Measurements from ENCODE around the gene ZNF175. TPM values are rescaled to one million over a fixed set of nuclear protein-coding genes. Genes with fewer than 3 reads are reported as not detected.
"Not testable (repeated sequence)": the region's sequence is repeated elsewhere in the genome, so short reads cannot be mapped to it uniquely, and the experiment has no call there.

ZNF175 gene
- total RNA-seq, 2 experiments from 2014 or later, result 8.9 to 10.1 TPM

DNA sequence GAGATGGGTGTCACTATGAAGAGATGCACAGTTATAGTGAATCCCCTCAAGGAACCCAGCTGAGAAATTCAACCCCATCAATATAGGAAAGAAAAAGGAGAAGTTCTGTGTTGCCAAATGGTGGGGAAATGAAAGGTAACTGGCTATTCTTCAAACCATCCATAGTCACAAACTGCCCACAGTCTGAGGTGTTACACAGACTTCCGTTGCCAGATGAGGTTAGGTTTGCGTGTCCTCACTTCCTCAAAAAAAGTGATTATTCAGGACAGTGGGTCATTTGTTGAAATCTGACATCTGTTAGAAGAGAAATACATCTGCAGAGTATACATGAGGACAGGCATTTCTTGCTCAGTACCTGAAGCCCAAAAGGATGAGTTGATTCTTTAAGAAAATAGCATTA lies 50.1 kb downstream of the ZNF175 start:
- Mint-ChIP-seq H3K4me3 (no peak overlapping the region), H3K36me3 (no peaks in the 10 kb centered on the region), H3K27ac (no peak overlapping the region), H3K27me3 (peaks cover 11% of the 10 kb centered on the region), H3K9me3 (peaks cover 6% of the 10 kb centered on the region), H3K4me1 (no peaks in the 10 kb centered on the region)
- DNase-seq, result no peak

DNA sequence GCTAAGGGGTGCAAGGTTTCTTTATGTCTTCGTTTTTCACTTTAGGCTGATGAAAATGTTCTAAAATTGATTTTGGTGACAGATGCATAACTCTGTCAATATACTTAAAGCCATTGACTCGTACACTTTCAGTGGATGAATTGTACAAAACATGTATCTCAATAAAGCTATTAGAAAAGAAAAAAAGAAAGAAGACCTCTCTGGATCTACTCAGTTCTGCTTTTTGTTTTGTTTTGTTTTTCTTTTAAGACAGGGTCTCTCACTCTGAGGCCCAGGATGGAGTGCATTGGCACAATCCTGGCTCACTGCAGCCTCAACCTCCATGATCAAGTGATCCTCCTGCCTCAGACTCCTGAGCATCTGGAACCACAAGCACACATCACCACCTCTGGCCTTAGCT lies 55.6 kb downstream of the ZNF175 start:
- peaks cover 27% of the 10 kb centered on the region for H3K27me3 Mint-ChIP-seq
- H3K9me3 Mint-ChIP-seq, result peaks cover 6% of the 10 kb centered on the region
- H3K27ac Mint-ChIP-seq, result no peak overlapping the region
- DNase-seq, result no peak
- H3K4me1 Mint-ChIP-seq, result no peaks in the 10 kb centered on the region
- no peaks in the 10 kb centered on the region for H3K36me3 Mint-ChIP-seq
- H3K4me3 Mint-ChIP-seq, result no peak overlapping the region

DNA sequence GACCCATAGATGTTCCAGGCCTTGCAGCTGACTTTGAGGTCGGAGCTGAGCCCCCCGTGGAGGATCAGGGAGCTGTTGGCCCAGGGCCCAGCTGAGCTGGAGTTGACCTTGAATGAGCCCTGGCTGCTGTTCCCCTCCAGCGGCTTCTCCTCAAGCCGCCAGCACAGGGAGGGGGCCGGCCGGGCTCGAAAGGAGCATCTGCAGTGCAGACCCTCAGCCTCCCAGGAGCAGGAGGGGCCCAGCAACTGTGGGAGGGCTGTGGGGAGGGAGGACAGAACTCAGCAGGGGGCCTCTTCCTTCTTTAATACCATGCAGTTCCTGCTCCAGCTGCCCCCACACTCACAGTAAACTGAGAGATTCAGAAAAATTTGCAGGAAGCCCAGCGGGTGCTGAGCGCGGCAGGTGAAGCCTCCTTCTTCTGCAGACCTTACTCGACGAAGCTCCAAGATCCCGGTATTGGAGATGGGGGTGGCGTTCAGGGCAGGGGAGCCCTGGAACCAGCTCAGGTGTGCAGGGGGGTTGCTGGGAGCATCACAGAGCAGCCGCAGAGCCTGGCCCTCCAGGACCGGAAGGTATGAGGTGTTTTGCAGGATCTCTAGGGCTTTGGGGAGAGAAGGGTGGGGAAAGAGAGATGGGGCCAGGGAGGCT lies 56.5 kb downstream of the ZNF175 start:
- Mint-ChIP-seq H3K4me3 (no peak overlapping the region), H3K4me1 (no peaks in the 10 kb centered on the region), H3K27me3 (peaks cover 36% of the 10 kb centered on the region), H3K9me3 (peaks cover 3% of the 10 kb centered on the region), H3K36me3 (no peaks in the 10 kb centered on the region), H3K27ac (no peak overlapping the region)
- DNase-seq, result no peak

DNA sequence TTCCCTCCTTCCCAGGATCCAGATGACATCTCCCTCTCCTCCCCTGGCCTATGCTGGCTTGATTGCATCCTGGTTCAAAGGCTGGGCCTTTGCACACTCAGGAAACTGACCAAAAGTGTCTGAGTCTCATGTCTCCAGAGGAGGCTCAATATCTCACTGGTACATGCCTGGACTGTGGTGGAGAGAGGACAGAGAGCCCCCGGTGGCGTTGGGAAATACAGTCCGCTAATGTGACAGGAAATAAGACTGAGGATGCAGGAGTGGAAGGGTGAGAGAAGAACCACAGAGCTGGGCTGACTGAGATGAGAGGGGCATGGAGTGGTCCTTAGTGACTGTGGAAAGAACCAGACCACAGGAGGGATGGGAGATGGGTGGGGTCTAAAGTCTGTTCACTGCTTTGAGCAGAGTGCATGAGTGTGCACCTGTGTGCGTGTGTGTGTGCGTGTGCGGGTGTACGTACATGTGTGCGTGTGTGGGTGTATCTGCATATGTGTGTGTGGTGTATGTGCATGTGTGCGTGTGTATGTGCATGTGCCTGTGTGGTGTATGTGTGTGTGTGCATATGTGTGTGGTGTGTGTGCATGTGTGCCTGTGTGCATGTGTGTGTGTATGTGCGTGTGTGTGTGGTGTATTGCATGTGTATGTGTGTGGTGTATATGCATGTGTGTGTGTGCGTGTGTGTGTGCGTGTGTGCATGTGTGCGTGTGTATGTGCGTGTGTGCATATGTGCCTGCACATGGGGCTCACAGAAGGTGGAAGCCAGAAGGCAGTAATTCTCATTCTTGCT lies 57.3 kb downstream of the ZNF175 start:
- Mint-ChIP-seq H3K36me3 (no peaks in the 10 kb centered on the region), H3K27ac (no peak overlapping the region), H3K9me3 (no peaks in the 10 kb centered on the region), H3K4me1 (no peaks in the 10 kb centered on the region), H3K4me3 (no peak overlapping the region), H3K27me3 (peaks cover 34% of the 10 kb centered on the region)
- DNase-seq, result no peak

DNA sequence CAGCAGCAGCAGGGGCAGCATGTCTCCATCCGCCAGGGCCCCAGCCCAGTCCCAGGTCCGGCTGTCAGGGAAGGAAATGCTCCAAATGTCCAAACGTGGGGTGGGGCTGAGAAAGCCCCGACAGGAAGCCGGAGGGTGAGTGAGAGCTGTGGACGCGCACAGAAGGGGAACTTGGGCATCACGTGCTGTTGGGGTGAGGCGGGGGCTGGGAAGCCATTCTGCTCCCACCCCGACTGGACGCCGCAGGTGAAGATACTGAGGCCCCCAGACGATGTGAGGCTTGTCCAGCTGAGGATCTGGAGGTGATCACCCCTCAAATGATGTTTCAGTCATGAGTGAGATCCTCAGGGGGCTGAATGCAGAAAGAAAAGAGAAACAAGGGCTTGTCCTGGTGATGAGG lies 59.2 kb downstream of the ZNF175 start, which contains the start of gene SIGLEC5:
Gene SIGLEC5 (minus strand): TSS at position 87 of the 400 bp plus-strand sequence. CDS start 66 bp downstream, at position 21.
- H3K27me3 Mint-ChIP-seq, result peaks cover 31% of the 10 kb centered on the region
- H3K27ac Mint-ChIP-seq, result not testable (repeated sequence)

DNA sequence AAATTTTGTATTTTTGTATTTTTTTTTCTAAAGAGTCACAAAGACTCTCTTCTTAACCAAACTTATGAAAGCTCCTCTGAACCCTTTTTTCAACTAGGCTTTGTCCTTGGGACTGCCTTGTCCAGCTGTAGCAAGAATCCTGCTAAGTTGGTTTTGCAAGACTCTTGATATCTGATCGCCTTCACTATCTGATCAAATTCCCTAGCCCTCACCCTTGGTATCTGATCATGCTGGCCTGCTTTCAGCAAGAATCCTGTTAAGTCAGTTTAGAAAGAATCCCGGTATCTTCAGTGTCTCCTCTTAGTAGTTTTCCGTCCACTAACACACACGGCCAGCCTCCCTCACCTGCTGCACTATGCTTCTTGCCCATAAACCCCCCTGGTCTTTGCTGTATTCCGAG lies 61.0 kb downstream of the ZNF175 start:
- peaks cover 1% of the 10 kb centered on the region for H3K9me3 Mint-ChIP-seq
- DNase-seq, result no peak
- no peaks in the 10 kb centered on the region for H3K4me1 Mint-ChIP-seq
- no peak overlapping the region for H3K27ac Mint-ChIP-seq
- no peak overlapping the region for H3K4me3 Mint-ChIP-seq
- no peaks in the 10 kb centered on the region for H3K36me3 Mint-ChIP-seq
- peaks cover 37% of the 10 kb centered on the region for H3K27me3 Mint-ChIP-seq

More for the DNA sequence above, 59.2 kb downstream of the ZNF175 start, which contains the start of gene SIGLEC5:
- H3K4me1 Mint-ChIP-seq, H3K36me3 Mint-ChIP-seq, DNase-seq, H3K9me3 Mint-ChIP-seq, H3K4me3 Mint-ChIP-seq: not testable (repeated sequence)

DNA sequence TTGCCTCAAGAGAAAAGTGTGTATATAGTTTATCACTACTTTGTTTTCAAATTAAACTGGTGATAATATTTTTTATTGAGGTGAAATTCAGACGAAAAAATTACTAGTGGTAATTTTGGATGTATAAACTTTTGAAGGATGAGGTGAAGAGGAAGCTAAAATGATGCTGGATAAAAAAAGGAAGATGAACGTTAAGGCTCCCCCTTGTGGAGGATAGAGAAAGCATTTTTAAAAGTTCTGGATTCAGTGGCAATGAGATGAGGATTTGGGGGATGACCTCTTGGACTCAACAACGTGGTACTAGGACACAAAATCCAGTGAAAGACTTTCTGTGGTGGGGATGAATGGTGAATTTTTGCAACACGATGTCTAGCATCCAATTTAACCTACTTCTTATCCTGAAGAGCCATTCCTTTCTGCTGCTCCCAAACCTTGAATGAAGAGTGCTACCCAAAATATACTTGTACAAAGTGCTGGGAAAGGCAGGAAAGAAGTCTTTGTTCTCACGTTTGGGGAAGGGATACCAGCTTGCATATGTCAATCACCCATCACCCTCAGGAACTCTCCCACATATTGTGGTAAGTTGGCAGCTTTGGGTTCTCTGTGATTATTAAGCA lies 66.4 kb downstream of the ZNF175 start:
- Mint-ChIP-seq H3K4me1 (no peaks in the 10 kb centered on the region), H3K9me3 (peaks cover 4% of the 10 kb centered on the region), H3K27ac (no peak overlapping the region)

DNA sequence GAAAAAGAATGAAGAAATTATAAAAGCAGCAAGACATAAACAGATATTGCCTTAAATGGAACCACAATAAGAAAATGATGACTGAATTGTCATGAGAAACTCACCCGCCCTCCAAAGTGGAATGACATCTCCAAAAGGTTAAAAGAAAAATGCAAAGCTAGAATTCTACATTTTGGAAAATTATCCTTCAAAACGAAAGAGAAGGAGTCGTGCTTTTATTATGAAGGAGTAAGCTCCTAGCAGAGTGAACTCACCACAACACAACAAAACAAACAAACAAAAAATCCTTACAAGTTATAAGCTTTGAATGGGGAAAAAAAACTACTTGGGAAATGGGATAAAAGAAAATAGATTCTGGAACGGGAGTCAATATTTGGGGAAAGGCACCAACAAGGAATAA lies 68.8 kb downstream of the ZNF175 start:
- H3K36me3 Mint-ChIP-seq, result no peaks in the 10 kb centered on the region
- H3K27ac Mint-ChIP-seq, result no peak overlapping the region
- DNase-seq, result no peak
- H3K9me3 Mint-ChIP-seq, result peaks cover 4% of the 10 kb centered on the region
- no peaks in the 10 kb centered on the region for H3K4me1 Mint-ChIP-seq
- peaks cover 64% of the 10 kb centered on the region for H3K27me3 Mint-ChIP-seq
- H3K4me3 Mint-ChIP-seq, result no peak overlapping the region

More for the DNA sequence above, 66.4 kb downstream of the ZNF175 start:
- H3K36me3 Mint-ChIP-seq, result no peaks in the 10 kb centered on the region
- DNase-seq, result no peak
- no peak overlapping the region for H3K4me3 Mint-ChIP-seq
- H3K27me3 Mint-ChIP-seq, result peaks cover 52% of the 10 kb centered on the region

DNA sequence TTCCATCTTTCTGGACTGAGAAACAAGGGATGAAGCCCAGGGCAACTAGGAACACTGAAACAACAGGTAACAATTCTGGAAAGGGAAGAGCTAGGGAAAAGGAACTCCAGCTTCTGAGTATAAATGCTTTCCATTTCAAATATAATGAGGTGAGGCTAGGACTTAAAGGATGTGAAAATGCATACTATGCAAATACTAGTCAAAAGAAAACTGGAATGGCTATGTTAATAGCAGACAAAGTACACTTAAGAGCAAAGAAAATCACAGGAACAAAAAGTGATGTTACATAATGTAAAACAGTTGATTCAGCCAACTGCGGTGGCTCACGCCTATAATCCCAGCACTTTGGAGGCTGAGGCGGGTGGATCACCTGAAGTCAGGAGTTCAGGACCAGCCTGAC lies 69.3 kb downstream of the ZNF175 start:
- H3K4me3 Mint-ChIP-seq, result no peak overlapping the region
- no peaks in the 10 kb centered on the region for H3K4me1 Mint-ChIP-seq
- H3K27me3 Mint-ChIP-seq, result peaks cover 69% of the 10 kb centered on the region
- peaks cover 4% of the 10 kb centered on the region for H3K9me3 Mint-ChIP-seq
- no peak for DNase-seq
- H3K27ac Mint-ChIP-seq, result no peak overlapping the region
- no peaks in the 10 kb centered on the region for H3K36me3 Mint-ChIP-seq

DNA sequence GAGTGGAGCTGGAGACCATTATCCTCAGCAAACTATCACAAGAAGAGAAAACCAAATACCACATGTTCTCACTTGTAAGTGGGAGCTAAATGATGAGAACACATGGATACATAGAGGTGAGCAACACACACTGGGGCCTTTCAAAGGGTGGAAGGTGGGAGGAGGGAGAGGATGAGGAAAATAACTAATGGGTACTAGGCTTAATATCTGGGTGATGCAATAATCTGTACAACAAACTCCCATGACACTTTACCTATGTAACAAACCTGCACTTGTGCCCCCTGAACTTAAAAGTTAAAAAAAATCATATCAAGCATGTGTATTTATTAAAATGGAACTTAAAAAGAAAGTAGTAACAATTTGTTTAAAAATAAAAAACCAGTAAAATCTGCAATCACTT lies 70.6 kb downstream of the ZNF175 start:
- Mint-ChIP-seq H3K27me3 (peaks cover 66% of the 10 kb centered on the region), H3K4me3 (no peak overlapping the region)

More for the DNA sequence above, 70.6 kb downstream of the ZNF175 start:
- DNase-seq, result no peak
- Mint-ChIP-seq H3K9me3 (peaks cover 4% of the 10 kb centered on the region), H3K4me1 (no peaks in the 10 kb centered on the region), H3K36me3 (no peaks in the 10 kb centered on the region), H3K27ac (no peak overlapping the region)

Other genes starting within 250 kb of the ZNF175 start
- gene VSIG10L, start 229.1 kb upstream of the ZNF175 start, total RNA-seq, result 1 to 10 TPM; 1.3 to 1.6 TPM
- 100 to 1,000 TPM; 115 to 130 TPM for gene ETFB, start 204.9 kb upstream of the ZNF175 start, total RNA-seq
- 1 to 10 TPM; 2.0 to 3.8 TPM for gene CLDND2, start 202.3 kb upstream of the ZNF175 start, total RNA-seq
- gene NKG7, start 198.6 kb upstream of the ZNF175 start, total RNA-seq, result 10 to 100 TPM; 85.3 to 91.9 TPM
- not detected for gene LIM2, start 183.3 kb upstream of the ZNF175 start, total RNA-seq
- gene C19orf84, start 180.7 kb upstream of the ZNF175 start, total RNA-seq, result under 1 TPM in 1 of 2 experiments, not detected in 1; 0.39 TPM
- not detected for gene SIGLEC10, start 153.6 kb upstream of the ZNF175 start, total RNA-seq
- gene SIGLEC8, start 112.8 kb upstream of the ZNF175 start, total RNA-seq, result not detected
- gene CEACAM18, start 92.7 kb upstream of the ZNF175 start, total RNA-seq, result not detected
- gene SIGLEC12, start 69.5 kb upstream of the ZNF175 start, total RNA-seq, result under 1 TPM; 0.33 to 0.76 TPM
- not detected for gene SIGLEC6, start 39.6 kb upstream of the ZNF175 start, total RNA-seq
- not detected for gene SIGLEC5, start 59.1 kb downstream of the ZNF175 start, total RNA-seq
- gene SIGLEC14, start 75.5 kb downstream of the ZNF175 start, total RNA-seq, result under 1 TPM; 0.14 to 0.36 TPM
- gene SPACA6, start 122.0 kb downstream of the ZNF175 start, total RNA-seq, result 1 to 10 TPM; 2.0 to 2.1 TPM
- not detected for gene HAS1, start 152.7 kb downstream of the ZNF175 start, total RNA-seq
- not detected for gene FPR1, start 180.6 kb downstream of the ZNF175 start, total RNA-seq
- gene FPR2, start 189.9 kb downstream of the ZNF175 start, total RNA-seq, result not detected
- not detected for gene FPR3, start 223.9 kb downstream of the ZNF175 start, total RNA-seq